ENCODE measurements around the gene DLX5.

DNA sequence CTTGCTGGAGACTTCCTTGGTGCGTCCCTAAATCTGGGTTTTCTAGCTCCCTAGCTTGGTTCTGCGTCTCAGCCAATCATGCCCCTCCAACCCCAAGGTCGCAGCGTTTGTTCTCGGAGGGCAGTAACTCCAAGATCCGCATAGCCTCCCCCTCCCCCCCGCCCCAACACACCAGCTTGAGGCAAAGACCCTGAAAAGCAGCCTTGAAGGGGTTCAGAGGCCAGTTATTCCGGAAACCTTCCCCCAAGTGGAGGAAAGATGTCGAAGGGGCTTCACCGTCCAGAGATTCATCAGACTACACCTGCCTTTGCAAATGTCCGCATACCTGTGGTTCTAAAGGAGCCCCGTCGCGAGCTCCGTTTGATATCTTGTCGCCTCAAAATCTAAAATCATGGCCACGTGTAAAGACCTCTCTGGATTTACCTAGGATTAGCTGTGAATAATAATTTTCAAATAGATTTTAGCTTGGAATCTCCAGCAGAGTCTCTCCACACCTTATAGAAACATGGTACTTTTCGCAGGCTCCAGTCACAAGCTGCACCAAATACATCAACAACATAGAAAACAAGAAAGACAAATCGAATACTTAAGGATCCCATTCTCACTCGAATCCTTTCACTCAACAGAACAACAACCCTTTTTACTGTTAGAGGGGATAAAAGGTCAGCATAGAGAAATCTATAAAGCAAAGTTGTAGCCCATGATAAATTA lies 11.3 kb downstream of the DLX5 start:
- TF ChIP-seq, protein P1, sequence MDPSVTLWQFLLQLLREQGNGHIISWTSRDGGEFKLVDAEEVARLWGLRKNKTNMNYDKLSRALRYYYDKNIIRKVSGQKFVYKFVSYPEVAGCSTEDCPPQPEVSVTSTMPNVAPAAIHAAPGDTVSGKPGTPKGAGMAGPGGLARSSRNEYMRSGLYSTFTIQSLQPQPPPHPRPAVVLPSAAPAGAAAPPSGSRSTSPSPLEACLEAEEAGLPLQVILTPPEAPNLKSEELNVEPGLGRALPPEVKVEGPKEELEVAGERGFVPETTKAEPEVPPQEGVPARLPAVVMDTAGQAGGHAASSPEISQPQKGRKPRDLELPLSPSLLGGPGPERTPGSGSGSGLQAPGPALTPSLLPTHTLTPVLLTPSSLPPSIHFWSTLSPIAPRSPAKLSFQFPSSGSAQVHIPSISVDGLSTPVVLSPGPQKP (IDR thresholded peaks at IDR 0.05; ENCODE audit: borderline replicate concordance, low read depth, low read length) = no peak
- TF ChIP-seq, protein P2, sequence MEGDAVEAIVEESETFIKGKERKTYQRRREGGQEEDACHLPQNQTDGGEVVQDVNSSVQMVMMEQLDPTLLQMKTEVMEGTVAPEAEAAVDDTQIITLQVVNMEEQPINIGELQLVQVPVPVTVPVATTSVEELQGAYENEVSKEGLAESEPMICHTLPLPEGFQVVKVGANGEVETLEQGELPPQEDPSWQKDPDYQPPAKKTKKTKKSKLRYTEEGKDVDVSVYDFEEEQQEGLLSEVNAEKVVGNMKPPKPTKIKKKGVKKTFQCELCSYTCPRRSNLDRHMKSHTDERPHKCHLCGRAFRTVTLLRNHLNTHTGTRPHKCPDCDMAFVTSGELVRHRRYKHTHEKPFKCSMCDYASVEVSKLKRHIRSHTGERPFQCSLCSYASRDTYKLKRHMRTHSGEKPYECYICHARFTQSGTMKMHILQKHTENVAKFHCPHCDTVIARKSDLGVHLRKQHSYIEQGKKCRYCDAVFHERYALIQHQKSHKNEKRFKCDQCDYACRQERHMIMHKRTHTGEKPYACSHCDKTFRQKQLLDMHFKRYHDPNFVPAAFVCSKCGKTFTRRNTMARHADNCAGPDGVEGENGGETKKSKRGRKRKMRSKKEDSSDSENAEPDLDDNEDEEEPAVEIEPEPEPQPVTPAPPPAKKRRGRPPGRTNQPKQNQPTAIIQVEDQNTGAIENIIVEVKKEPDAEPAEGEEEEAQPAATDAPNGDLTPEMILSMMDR (conservative IDR thresholded peaks at IDR 0.05; ENCODE audit: low read depth, low read length) = no peak

Measured in IMR-90 (cell line).